Left lung (tissue), 10 donors: ENCODE measurements around the gene MSH2. TPM values are rescaled to one million over a fixed set of nuclear protein-coding genes. Genes with fewer than 3 reads are reported as not detected.
"Not testable (repeated sequence)": the region's sequence is repeated elsewhere in the genome, so short reads cannot be mapped to it uniquely, and the experiment has no call there.

ENCODE experiments used
- ATAC-seq: fragments of 200-7000 bp; cut with Tn5 transposase; one replicate; pipeline ENCODE4 v1.9.1; 2020; ENCODE audit warnings: moderate library complexity
- DNase-seq, 4 donors: peaks; one replicate each; pipeline ENCODE4 v3.0.0-alpha.2; 2013 to 2020
- H3K27ac ChIP-seq, 2 donors: fragments of 200-600 bp; sonication (generic) in 1 of 2; one replicate each; pipeline versions ENCODE4 v1.5.0 to v1.8.0; 2020 to 2021
- H3K27me3 ChIP-seq, 2 donors: fragments of 200-600 bp; sonication (generic) in 1 of 2; one replicate each; pipeline versions ENCODE4 v1.5.0 to v1.8.0; 2020 to 2021
- H3K36me3 ChIP-seq, 2 donors: fragments of 200-600 bp; sonication (generic) in 1 of 2; one replicate each; pipeline versions ENCODE4 v1.5.0 to v1.8.0; 2020 to 2021
- H3K4me1 ChIP-seq, 2 donors: fragments of 200-600 bp; one replicate each; pipeline ENCODE4 v1.8.0; 2021
- H3K4me3 ChIP-seq, 2 donors: fragments of 200-600 bp; sonication (generic) in 1 of 2; one replicate each; pipeline versions ENCODE4 v1.5.0 to v1.8.0; 2020 to 2021; ENCODE audit warnings: mild to moderate bottlenecking in 1 of 2
- H3K9me3 ChIP-seq, 2 donors: fragments of 200-600 bp; sonication (generic) in 1 of 2; one replicate each; pipeline versions ENCODE4 v1.5.0 to v1.8.0; 2020 to 2021
- CTCF ChIP-seq, 2 donors: fragments of 200-600 bp; sonication (generic) in 1 of 2; IDR thresholded peaks; one replicate each; pipeline versions ENCODE4 v1.5.0 to v1.8.0; 2021; ENCODE audit warnings: antibody characterized with exemption in 2 of 2
- intact Hi-C, 2 donors: fragments of 100-400 bp; cut with DNase I; formaldehyde crosslinking; loops; one replicate each; pipeline versions ENCODE4 v1.11.2 to v1.14.2; 2022
- polyA plus RNA-seq, 6 donors: library from polyadenylated mRNA; unstranded; fragments of 120-200 nt; gene quantifications; one replicate each; pipeline ENCODE4 v1.2.1, GENCODE V29; 2013; ENCODE audit not compliant: insufficient read length in 6 of 6
- total RNA-seq, 2 donors: library from RNA; stranded (reverse); fragmentation: NEBNext Ultra II Directional; extraction: Animal tissue kit (Norgen Biotek cat#: 25700); gene quantifications; one replicate each; pipeline ENCODE4 v1.2.1, GENCODE V29; 2021
- donor health status: DM: no; HTN: yes; CAD: no.
- donor health status: DM: no; HTN: no; CAD: no.

MSH2 gene
- total and polyA plus RNA-seq, 8 donors = 16.2 to 70.4 (median 58.8) TPM

GRCh38 chr2:47359375-47359868, 43.5 kb upstream of the MSH2 start:
- no peak for TF ChIP-seq CTCF (IDR thresholded peaks at IDR 0.05)
- no peak for ATAC-seq
- Histone ChIP-seq H3K4me3 (no peak overlapping the region), H3K27me3 (no peaks in the 10 kb centered on the region), H3K9me3 (no peaks in the 10 kb centered on the region), H3K4me1 (no peaks in the 10 kb centered on the region), H3K36me3 (no peaks in the 10 kb centered on the region), H3K27ac (no peak overlapping the region)
- intact Hi-C loops = no loop called here
- no peak for DNase-seq

GRCh38 chr2:47360283-47360682, 42.7 kb upstream of the MSH2 start:
- TF ChIP-seq CTCF (IDR thresholded peaks at IDR 0.05) = no peak
- Histone ChIP-seq H3K27ac (no peak overlapping the region), H3K4me1 (no peaks in the 10 kb centered on the region), H3K4me3 (no peak overlapping the region), H3K9me3 (no peaks in the 10 kb centered on the region), H3K36me3 (no peaks in the 10 kb centered on the region), H3K27me3 (no peaks in the 10 kb centered on the region)
- DNase-seq = no peak
- intact Hi-C loops = no loop called here
- ATAC-seq = no peak

- Histone ChIP-seq H3K36me3 (no peaks in the 10 kb centered on the region), H3K4me1 (no peaks in the 10 kb centered on the region), H3K27ac (no peak overlapping the region), H3K9me3 (no peaks in the 10 kb centered on the region), H3K4me3 (no peak overlapping the region), H3K27me3 (no peaks in the 10 kb centered on the region)
- TF ChIP-seq CTCF (IDR thresholded peaks at IDR 0.05) = no peak
- intact Hi-C loops = no loop called here
- ATAC-seq = no peak
- no peak for DNase-seq
Observed at GRCh38 chr2:47360927-47361326, 42.0 kb upstream of the MSH2 start.

- H3K27me3 ChIP-seq, intact Hi-C loops, H3K27ac ChIP-seq, H3K4me3 ChIP-seq, ATAC-seq, H3K4me1 ChIP-seq, H3K36me3 ChIP-seq, DNase-seq, H3K9me3 ChIP-seq: not testable (repeated sequence)
Observed at GRCh38 chr2:47361505-47362229, 41.3 kb upstream of the MSH2 start.

GRCh38 chr2:47373747-47374146, 29.2 kb upstream of the MSH2 start:
- peaks cover 0 to 12% of the 10 kb centered on the region in 2 donors for H3K36me3 ChIP-seq
- no peak for TF ChIP-seq CTCF (IDR thresholded peaks at IDR 0.05)
- intact Hi-C loops = no loop called here
- peaks cover 16 to 26% of the 10 kb centered on the region in 2 donors for H3K27me3 ChIP-seq
- H3K4me3 ChIP-seq = no peak overlapping the region
- peak in 1 of 4 donors; percentile 33 for DNase-seq
- H3K9me3 ChIP-seq = no peaks in the 10 kb centered on the region
- H3K27ac ChIP-seq = no peak overlapping the region
- ATAC-seq = no peak
- peaks cover 0 to 14% of the 10 kb centered on the region in 2 donors for H3K4me1 ChIP-seq
